Omental fat pad (tissue), 4 donors: ENCODE results near the gene ZNF219. TPM values are rescaled to one million over a fixed set of nuclear protein-coding genes. Genes with fewer than 3 reads are reported as not detected.

Experiments
- ATAC-seq: fragments of 150-250 bp; one replicate; pipeline ENCODE4 v1.9.1; 2016; ENCODE audit warnings: mild to moderate bottlenecking, moderate library complexity; ENCODE audit not compliant: low FRiP score
- DNase-seq: peaks from one replicate; pipeline ENCODE4 v3.0.0-alpha.2; 2019; ENCODE audit warnings: low spot score
- total RNA-seq, 4 donors: library from RNA; depleted of rRNA; stranded (reverse); fragments of >200 nt; gene quantifications; one replicate each; pipeline ENCODE4 v1.1.0, GENCODE V29; 2016
- TF ChIP-seq, protein P1 (sequence below), 3 donors: fragments of 450-650 bp; IDR thresholded peaks; one replicate each; pipeline ENCODE4 v1.5.1; 2016 to 2017; ENCODE audit warnings: antibody characterized with exemption in 3 of 3, mild to moderate bottlenecking in 3 of 3, moderate library complexity in 2 of 3

The ZNF219 gene
- total RNA-seq, 4 donors from 2014 or later: 19.2 to 56.3 (median 38.1) TPM

DNA sequence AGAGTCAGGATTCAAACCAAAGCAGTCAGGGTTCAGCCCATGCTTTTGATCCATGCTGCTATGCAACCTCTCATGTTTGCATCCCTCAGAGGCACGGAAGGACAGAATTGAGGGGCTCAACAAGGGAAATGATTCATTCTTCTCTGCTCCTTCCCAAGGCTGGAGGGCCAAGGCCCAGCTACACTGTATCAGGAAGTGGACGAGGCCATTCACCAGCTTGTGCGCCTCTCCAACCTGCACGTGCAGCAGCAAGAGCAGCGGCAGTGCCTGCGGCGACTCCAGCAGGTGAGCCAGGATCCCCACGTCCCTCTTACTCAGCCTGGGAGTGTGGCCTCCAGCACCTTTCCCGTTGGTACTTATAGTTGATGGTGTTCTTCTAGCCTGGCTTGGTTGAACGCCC lies 19.7 kb downstream of the ZNF219 start:
- ATAC-seq: no peak
- no peak for DNase-seq
- TF ChIP-seq, protein P1, sequence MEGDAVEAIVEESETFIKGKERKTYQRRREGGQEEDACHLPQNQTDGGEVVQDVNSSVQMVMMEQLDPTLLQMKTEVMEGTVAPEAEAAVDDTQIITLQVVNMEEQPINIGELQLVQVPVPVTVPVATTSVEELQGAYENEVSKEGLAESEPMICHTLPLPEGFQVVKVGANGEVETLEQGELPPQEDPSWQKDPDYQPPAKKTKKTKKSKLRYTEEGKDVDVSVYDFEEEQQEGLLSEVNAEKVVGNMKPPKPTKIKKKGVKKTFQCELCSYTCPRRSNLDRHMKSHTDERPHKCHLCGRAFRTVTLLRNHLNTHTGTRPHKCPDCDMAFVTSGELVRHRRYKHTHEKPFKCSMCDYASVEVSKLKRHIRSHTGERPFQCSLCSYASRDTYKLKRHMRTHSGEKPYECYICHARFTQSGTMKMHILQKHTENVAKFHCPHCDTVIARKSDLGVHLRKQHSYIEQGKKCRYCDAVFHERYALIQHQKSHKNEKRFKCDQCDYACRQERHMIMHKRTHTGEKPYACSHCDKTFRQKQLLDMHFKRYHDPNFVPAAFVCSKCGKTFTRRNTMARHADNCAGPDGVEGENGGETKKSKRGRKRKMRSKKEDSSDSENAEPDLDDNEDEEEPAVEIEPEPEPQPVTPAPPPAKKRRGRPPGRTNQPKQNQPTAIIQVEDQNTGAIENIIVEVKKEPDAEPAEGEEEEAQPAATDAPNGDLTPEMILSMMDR (IDR thresholded peaks at IDR 0.05): no peak

DNA sequence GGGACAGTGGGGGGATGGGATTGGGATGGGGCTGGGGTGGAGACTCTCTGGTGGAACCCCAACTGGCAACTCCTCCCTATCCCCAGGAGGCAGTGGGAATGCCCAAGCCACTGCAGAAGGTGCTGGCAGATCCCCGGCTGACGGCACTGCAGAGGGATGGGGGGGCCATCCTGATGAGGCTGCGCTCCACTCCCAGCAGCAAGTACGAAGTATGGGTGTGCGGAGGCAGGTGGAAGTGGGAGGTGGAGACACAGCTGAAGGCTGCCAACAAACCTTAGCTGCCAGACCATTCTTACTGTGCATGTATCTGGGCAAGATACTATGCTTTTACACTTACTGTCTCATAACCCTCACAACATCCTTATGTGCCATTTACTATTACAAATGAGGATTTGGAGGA lies 20.2 kb downstream of the ZNF219 start:
- TF ChIP-seq, protein P1 (IDR thresholded peaks at IDR 0.05): no peak
- DNase-seq (no peak), ATAC-seq (no peak)

DNA sequence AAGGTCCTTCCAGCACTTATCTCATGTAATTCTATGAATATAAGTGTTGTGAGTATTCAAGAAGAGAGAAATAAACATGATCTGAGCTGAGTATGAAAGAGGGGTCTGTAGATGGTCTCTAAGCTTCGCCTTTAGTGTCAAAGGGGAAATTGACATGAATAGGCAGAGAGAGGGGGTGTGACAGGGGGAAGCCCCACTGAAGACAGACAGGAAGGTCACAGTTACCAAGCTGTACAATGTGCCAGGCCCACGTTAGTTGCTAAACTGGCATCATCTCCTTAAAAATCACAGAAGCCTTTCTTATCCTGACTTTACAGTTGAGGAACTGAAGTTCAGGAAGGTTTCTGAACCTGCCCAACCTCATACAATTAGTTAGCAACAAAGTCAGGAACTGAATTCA lies 20.8 kb downstream of the ZNF219 start:
- ATAC-seq (no peak), DNase-seq (no peak)
- TF ChIP-seq, protein P1 (IDR thresholded peaks at IDR 0.05): no peak

DNA sequence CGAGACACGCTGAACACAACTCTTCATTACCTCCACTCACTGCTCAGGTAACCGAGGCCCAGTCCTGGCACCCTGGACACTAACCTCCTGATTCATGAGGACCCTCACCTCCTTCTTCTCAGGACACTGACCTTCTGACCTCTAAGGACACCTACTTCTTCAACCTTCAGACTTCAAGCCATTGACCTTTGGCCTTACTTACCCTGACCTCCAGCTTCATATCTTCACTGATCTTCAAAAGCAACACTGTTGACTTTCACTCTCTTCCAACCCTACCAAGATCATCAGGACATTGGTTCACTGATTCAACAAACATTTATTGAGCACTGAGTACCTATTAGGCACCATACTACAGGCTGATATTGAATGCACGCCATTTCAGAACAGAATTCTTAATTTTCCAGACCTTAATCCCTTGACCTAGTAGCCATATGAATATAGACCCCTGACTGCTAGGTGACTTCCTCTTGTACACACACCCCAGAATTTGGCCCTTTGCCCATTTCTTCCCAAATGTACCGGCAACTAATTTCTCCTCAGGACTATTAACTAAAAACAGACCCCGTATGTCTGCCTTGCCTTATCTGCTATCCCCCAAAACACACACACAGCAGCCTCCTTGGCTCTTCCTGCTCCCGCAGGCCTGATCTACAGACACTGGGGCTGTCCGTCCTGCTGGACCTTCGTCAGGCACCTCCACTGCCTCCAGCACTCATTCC lies 22.6 kb downstream of the ZNF219 start:
- DNase-seq (no peak), ATAC-seq (no peak)
- TF ChIP-seq, protein P1 (IDR thresholded peaks at IDR 0.05): no peak

DNA sequence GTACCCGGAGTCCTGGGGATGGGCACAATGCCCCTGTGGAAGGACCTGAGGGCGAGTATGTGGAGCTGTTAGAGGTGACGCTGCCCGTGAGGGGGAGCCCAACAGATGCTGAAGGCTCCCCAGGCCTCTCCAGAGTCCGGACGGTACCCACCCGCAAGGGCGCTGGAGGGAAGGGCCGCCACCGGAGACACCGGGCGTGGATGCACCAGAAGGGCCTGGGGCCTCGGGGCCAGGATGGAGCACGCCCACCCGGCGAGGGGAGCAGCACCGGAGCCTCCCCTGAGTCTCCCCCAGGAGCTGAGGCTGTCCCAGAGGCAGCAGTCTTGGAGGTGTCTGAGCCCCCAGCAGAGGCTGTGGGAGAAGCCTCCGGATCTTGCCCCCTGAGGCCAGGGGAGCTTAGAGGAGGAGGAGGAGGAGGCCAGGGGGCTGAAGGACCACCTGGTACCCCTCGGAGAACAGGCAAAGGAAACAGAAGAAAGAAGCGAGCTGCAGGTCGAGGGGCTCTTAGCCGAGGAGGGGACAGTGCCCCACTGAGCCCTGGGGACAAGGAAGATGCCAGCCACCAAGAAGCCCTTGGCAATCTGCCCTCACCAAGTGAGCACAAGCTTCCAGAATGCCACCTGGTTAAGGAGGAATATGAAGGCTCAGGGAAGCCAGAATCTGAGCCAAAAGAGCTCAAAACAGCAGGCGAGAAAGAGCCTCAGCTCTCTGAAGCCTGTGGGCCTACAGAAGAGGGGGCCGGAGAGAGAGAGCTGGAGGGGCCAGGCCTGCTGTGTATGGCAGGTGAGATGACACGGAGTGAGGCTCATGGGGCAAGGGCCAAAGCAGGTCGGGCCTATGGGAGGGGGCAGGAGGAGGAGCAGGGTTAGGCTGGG lies 23.8 kb downstream of the ZNF219 start:
- ATAC-seq (no peak), DNase-seq (no peak)
- TF ChIP-seq, protein P1 (IDR thresholded peaks at IDR 0.05): no peak

DNA sequence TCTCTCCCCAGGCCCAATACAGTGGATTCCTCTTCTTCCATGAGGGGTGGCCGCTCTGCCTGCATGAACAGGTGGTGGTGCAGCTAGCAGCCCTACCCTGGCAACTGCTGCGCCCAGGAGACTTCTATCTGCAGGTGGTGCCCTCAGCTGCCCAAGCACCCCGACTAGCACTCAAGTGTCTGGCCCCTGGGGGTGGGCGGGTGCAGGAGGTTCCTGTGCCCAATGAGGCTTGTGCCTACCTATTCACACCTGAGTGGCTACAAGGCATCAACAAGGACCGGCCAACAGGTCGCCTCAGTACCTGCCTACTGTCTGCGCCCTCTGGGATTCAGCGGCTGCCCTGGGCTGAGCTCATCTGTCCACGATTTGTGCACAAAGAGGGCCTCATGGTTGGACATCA lies 24.5 kb downstream of the ZNF219 start:
- no peak for ATAC-seq
- no peak for DNase-seq
- TF ChIP-seq, protein P1 (IDR thresholded peaks at IDR 0.05): no peak
